ENCODE results near the gene ZSCAN22.
A peak's percentile ranks its signal among the peaks of the same experiment; 100 is the strongest.

DNA sequence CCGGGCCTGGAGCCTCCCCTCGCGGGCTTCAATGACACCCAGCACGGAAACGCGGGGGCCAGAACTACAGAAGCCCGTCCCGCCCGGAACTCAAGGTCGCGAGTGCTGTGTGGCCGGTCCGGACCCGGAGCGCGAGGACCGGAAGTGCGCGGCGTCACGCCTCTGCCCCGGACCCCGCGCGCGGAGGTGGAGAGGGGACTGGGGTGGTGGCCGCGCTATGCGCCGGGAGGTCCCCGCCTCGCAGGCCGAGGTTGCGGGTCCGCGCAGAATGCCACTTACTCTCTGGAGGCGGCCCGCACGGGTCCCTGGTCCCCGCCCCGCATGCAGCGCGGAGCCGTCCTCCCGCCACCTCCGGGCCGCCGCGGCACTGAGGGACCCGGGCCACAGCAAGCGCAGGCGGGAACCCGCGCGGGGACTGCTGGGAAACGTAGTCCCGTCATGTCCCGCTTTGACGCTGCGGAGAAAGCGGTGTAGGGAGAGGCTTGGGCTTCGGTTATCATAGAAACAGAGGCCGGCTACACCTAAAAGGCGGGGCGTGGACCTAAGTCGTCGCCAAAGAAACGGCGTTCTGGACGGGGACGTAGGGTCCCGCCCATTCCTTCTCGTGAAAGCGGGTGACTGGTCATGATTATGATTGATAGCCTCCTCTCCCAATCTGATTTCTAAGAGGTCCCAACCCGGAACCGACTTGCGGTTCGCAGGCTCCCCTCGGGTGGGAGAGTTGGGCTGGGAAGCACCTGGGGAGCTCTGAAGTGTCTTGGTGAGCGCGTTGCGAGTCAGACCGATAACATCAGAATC, 54.1 kb downstream of the ZSCAN22 start, which contains the start of gene ZNF837:
- peak; percentile 94; the same call in 1 of the 2 replicates for TF ChIP-seq ARHGAP35 (CRISPR knock-in tag; IDR thresholded peaks at IDR 0.05; ENCODE audit: borderline replicate concordance)
- TF ChIP-seq, protein P1, sequence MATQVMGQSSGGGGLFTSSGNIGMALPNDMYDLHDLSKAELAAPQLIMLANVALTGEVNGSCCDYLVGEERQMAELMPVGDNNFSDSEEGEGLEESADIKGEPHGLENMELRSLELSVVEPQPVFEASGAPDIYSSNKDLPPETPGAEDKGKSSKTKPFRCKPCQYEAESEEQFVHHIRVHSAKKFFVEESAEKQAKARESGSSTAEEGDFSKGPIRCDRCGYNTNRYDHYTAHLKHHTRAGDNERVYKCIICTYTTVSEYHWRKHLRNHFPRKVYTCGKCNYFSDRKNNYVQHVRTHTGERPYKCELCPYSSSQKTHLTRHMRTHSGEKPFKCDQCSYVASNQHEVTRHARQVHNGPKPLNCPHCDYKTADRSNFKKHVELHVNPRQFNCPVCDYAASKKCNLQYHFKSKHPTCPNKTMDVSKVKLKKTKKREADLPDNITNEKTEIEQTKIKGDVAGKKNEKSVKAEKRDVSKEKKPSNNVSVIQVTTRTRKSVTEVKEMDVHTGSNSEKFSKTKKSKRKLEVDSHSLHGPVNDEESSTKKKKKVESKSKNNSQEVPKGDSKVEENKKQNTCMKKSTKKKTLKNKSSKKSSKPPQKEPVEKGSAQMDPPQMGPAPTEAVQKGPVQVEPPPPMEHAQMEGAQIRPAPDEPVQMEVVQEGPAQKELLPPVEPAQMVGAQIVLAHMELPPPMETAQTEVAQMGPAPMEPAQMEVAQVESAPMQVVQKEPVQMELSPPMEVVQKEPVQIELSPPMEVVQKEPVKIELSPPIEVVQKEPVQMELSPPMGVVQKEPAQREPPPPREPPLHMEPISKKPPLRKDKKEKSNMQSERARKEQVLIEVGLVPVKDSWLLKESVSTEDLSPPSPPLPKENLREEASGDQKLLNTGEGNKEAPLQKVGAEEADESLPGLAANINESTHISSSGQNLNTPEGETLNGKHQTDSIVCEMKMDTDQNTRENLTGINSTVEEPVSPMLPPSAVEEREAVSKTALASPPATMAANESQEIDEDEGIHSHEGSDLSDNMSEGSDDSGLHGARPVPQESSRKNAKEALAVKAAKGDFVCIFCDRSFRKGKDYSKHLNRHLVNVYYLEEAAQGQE (IDR thresholded peaks at IDR 0.05; ENCODE audit: borderline replicate concordance in 1 of 2, low read depth in 1 of 2, low read length in 2 of 2): peak in 1 of 2 experiments; percentile 42; a peak in 1 of 4 replicates
- TF ChIP-seq NR2C2 (CRISPR knock-in tag; IDR thresholded peaks at IDR 0.05; ENCODE audit: borderline replicate concordance): peak; percentile 96
- TF ChIP-seq KAT7 (CRISPR knock-in tag; IDR thresholded peaks at IDR 0.05; ENCODE audit: borderline replicate concordance): peak; percentile 97; the same call in 1 of the 2 replicates
